ENCODE results near the gene TBK1. TPM values are rescaled to one million over a fixed set of nuclear protein-coding genes. Genes with fewer than 3 reads are reported as not detected.

The TBK1 gene
- polyA plus RNA-seq, 1 donor from 2014 or later, result 19.7 TPM

- Histone ChIP-seq H3K9me3 (ENCODE audit: low read length) (no peaks in the 10 kb centered on the region), H3K27me3 (ENCODE audit: insufficient read depth, low read depth, low read length) (no peaks in the 10 kb centered on the region), H3K27ac (ENCODE audit: low read length) (no peak overlapping the region), H3K4me3 (ENCODE audit: low read length) (no peak overlapping the region), H3K79me2 (replicated peaks; ENCODE audit: insufficient read depth, low read length) (no peaks in the 10 kb centered on the region), H3F3A (ENCODE audit: insufficient read depth, low read length, poor library complexity, severe bottlenecking) (no peaks in the 10 kb centered on the region), H3K36me3 (ENCODE audit: insufficient read depth, low read length) (no peaks in the 10 kb centered on the region), H3K9ac (ENCODE audit: low read length) (no peak overlapping the region), H2AFZ (ENCODE audit: low read depth, low read length) (no peak overlapping the region), H3K9me2 (ENCODE audit: insufficient read depth, low read length) (no peaks in the 10 kb centered on the region), H4K20me1 (ENCODE audit: insufficient read depth) (no peaks in the 10 kb centered on the region), H3K4me2 (ENCODE audit: low read length) (no peak overlapping the region)
- TF ChIP-seq TAF1 (IDR thresholded peaks at IDR 0.05; ENCODE audit: low read depth), result no peak
- TF ChIP-seq RAD21 (conservative IDR thresholded peaks at IDR 0.05), result no peak
- no peak for TF ChIP-seq POLR2AphosphoS5 (IDR thresholded peaks at IDR 0.05)
- no peak for TF ChIP-seq MXI1 (conservative IDR thresholded peaks at IDR 0.05; ENCODE audit: poor library complexity, severe bottlenecking)
- no peak for TF ChIP-seq REST (IDR thresholded peaks at IDR 0.05; ENCODE audit: borderline replicate concordance)
- TF ChIP-seq CTCF (IDR thresholded peaks at IDR 0.05; ENCODE audit: poor library complexity, severe bottlenecking), result no peak
- TF ChIP-seq SMC3 (conservative IDR thresholded peaks at IDR 0.05; ENCODE audit: poor library complexity), result no peak
- TF ChIP-seq EZH2 (IDR thresholded peaks at IDR 0.05; ENCODE audit: borderline replicate concordance, insufficient read depth, low read length, poor library complexity, severe bottlenecking), result no peak
- no peak for TF ChIP-seq EP300 (conservative IDR thresholded peaks at IDR 0.05; ENCODE audit: poor library complexity, severe bottlenecking)
These were observed 97.2 kb downstream of the TBK1 start for GRCh38 chr12:64549108-64549507.

GRCh38 chr12:64550755-64551154 lies 98.8 kb downstream of the TBK1 start:
- H3F3A ChIP-seq (ENCODE audit: insufficient read depth, low read length, poor library complexity, severe bottlenecking), result no peaks in the 10 kb centered on the region
- H2AFZ ChIP-seq (ENCODE audit: low read depth, low read length), result no peak overlapping the region
- H3K4me2 ChIP-seq (ENCODE audit: low read length), result no peak overlapping the region
- H3K9me2 ChIP-seq (ENCODE audit: insufficient read depth, low read length), result no peaks in the 10 kb centered on the region
- no peak overlapping the region for H3K4me3 ChIP-seq (ENCODE audit: low read length)
- no peaks in the 10 kb centered on the region for H3K9me3 ChIP-seq (ENCODE audit: low read length)
- no peak for TF ChIP-seq EZH2 (IDR thresholded peaks at IDR 0.05; ENCODE audit: borderline replicate concordance, insufficient read depth, low read length, poor library complexity, severe bottlenecking)
- TF ChIP-seq EP300 (conservative IDR thresholded peaks at IDR 0.05; ENCODE audit: poor library complexity, severe bottlenecking), result no peak
- TF ChIP-seq POLR2AphosphoS5 (IDR thresholded peaks at IDR 0.05), result no peak
- no peak for TF ChIP-seq CTCF (IDR thresholded peaks at IDR 0.05; ENCODE audit: poor library complexity, severe bottlenecking)
- TF ChIP-seq REST (IDR thresholded peaks at IDR 0.05; ENCODE audit: borderline replicate concordance), result no peak
- TF ChIP-seq MXI1 (conservative IDR thresholded peaks at IDR 0.05; ENCODE audit: poor library complexity, severe bottlenecking), result no peak
- no peak for TF ChIP-seq RAD21 (conservative IDR thresholded peaks at IDR 0.05)
- no peak for TF ChIP-seq TAF1 (IDR thresholded peaks at IDR 0.05; ENCODE audit: low read depth)
- TF ChIP-seq SMC3 (conservative IDR thresholded peaks at IDR 0.05; ENCODE audit: poor library complexity), result no peak
- no peak overlapping the region for H3K27ac ChIP-seq (ENCODE audit: low read length)
- no peaks in the 10 kb centered on the region for H3K36me3 ChIP-seq (ENCODE audit: insufficient read depth, low read length)
- H3K9ac ChIP-seq (ENCODE audit: low read length), result no peak overlapping the region
- H3K79me2 ChIP-seq (replicated peaks; ENCODE audit: insufficient read depth, low read length), result no peaks in the 10 kb centered on the region
- H4K20me1 ChIP-seq (ENCODE audit: insufficient read depth), result no peaks in the 10 kb centered on the region
- no peaks in the 10 kb centered on the region for H3K27me3 ChIP-seq (ENCODE audit: insufficient read depth, low read depth, low read length)
